Activated gamma-delta T cell treated with anti-CD3 and anti-CD28 coated beads, Interleukin-2, amount 50 U/mL, for 16 hours (primary cell): ENCODE data around the gene TLR2.

Experiments used
- DNase-seq: peaks from one replicate; pipeline ENCODE4 v3.0.0-alpha.2; 2020; ENCODE audit warnings: low read depth

Gene TLR2

DNA sequence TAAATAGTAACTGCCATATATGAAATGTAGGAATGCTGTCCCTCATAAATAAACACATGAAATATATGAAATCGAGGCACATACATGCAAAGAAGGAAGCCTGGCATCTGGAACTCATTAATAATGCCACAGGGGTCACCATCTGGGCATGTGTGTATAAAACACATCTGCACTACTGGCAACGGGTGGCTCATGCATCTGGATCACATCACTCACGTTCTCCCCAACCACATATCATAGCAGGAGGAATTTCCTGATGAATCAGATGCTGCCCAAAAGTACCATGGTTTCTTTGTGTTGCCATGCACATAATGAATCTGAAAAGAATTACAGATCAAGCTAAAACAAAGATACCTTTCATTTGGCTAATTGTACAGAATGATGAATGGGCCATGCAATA is 47.2 kb downstream of the TLR2 start:
- no peak for DNase-seq

GRCh38 chr4:153733751-153734448 is 49.8 kb downstream of the TLR2 start:
- DNase-seq, result no peak

GRCh38 chr4:153735906-153736461 is 51.9 kb downstream of the TLR2 start:
- DNase-seq, result no peak

GRCh38 chr4:153741541-153741940 is 57.5 kb downstream of the TLR2 start:
- no peak for DNase-seq

GRCh38 chr4:153745651-153746050 is 61.6 kb downstream of the TLR2 start:
- no peak for DNase-seq

DNA sequence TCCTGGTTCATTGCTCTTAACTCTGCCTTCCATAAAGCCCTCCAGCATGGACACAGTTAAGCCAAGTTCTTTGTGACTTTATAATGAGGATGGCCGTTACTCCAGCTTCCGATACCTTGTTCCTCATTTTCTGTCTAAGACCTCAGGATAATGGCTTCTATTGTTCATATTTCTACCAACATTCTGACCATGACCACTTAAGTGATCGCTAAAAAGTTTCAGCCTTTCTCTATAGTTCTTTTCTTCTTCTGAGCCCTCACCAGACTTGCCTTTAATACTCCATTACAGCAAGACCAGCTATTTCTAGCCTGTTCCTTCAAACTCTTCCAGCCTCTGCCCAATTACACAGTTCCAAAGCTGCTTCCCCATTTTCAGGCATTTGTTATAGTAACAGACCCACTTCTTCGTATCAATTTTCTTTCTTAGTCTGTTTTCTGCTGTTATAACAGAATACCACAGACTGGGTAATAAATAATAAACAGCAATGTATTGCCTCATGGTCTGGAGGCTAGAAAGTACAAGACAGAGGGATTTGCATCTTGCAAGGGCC is 63.4 kb downstream of the TLR2 start:
- no peak for DNase-seq

GRCh38 chr4:153748378-153748777 is 64.3 kb downstream of the TLR2 start:
- no peak for DNase-seq

DNA sequence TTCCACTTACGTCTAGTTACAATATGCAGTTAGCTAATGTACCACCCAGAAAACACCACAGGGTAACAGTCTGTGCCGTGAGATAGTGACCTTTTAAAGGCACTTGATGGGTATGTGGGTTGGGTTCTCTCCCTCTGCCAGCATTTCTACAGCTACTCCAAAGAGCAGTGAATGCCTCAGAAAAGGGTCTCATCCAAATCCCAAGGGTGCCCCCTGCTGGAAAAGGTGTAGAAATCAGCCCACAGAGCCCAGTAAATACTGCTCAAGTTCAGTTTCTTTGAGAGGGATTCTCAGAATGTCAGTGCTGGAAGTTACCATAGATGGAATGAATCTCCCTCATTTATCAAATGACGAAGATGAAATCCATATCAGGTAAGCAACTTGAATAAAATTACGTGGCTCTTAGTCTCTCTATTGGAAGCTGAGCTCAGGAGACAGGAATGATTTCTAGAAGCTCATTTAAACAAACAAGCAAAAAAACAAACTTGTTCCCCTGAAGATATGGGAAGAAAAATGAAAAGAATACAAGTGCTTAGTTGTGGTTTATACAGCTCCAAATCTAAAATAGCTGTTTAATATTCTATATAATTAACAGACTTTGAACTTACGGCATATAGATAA is 66.2 kb downstream of the TLR2 start:
- peak; percentile 15 for DNase-seq

- no peak for DNase-seq
Measured at GRCh38 chr4:153755186-153755585, 71.1 kb downstream of the TLR2 start.
